GM13976 (cell line): ENCODE data around the gene INO80C.

Experiments used
- DNase-seq: peaks from one replicate; pipeline ENCODE4 v3.0.0; 2012; ENCODE audit warnings: low spot score
- in situ Hi-C: fragments of 300-500 bp; cut with MboI; formaldehyde crosslinking; loops from one replicate; pipeline ENCODE4 v1.12.0; 2022; ENCODE audit warnings: low sequenced_read_pairs, mixed read lengths, inconsistent platforms; ENCODE audit not compliant: unreplicated experiment
- TF ChIP-seq, protein P1 (sequence below): IDR thresholded peaks from 2 replicates; pipeline ENCODE4 v1.5.1; 2012; ENCODE audit warnings: borderline replicate concordance, mild to moderate bottlenecking; ENCODE audit not compliant: insufficient read depth; ENCODE audit errors: extremely low read depth, missing control alignments, control extremely low read depth

The INO80C gene

DNA sequence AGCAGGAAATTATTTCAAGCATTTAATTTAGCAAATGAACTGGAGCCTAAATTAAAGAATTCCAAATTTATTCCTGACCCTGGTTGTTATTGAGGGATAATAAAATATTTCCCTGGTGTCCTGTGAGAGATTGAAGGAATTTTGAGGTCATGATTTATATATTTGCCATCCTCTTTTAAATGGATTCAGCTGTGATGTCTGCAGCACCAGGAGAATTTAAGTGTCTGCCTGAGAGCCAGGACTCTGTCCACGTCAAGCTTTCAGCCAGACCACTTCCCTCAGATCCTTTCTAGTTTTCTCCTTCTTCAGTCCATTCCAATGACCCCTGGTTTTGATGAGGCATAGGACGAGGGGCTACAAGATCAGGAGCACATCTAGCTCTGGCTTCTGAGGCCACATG, 59.9 kb downstream of the INO80C start:
- in situ Hi-C loops = no loop called here
- TF ChIP-seq, protein P1, sequence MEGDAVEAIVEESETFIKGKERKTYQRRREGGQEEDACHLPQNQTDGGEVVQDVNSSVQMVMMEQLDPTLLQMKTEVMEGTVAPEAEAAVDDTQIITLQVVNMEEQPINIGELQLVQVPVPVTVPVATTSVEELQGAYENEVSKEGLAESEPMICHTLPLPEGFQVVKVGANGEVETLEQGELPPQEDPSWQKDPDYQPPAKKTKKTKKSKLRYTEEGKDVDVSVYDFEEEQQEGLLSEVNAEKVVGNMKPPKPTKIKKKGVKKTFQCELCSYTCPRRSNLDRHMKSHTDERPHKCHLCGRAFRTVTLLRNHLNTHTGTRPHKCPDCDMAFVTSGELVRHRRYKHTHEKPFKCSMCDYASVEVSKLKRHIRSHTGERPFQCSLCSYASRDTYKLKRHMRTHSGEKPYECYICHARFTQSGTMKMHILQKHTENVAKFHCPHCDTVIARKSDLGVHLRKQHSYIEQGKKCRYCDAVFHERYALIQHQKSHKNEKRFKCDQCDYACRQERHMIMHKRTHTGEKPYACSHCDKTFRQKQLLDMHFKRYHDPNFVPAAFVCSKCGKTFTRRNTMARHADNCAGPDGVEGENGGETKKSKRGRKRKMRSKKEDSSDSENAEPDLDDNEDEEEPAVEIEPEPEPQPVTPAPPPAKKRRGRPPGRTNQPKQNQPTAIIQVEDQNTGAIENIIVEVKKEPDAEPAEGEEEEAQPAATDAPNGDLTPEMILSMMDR = no peak
- no peak for DNase-seq

DNA sequence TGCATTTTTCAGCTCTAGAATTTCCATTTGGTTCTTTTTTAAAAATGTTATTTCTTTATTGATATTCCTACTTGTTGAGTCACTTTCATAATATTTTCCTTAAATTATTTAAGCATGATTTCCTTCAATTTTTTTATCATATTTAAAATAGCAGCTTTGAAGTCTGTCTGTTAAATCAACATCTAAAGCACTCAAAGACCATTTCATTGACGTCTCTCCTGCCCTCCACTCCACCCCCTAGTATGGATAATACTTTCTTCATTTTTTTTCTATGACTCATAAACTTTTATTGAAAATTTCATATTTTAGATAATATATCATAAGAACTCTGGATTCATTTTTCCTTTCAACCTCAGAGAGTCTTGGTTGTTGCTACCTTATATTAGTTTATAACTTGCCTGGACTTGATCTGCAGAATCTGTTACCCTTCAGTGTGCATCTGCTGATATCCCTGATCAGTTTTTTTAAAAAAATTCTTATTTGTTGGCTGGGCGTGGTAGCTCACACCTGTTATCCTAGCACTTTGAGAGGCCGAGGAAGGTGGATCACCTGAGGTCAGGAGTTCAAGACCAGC, 61.6 kb downstream of the INO80C start:
- in situ Hi-C loops = no loop called here
- DNase-seq = no peak
- TF ChIP-seq, protein P1 = no peak

DNA sequence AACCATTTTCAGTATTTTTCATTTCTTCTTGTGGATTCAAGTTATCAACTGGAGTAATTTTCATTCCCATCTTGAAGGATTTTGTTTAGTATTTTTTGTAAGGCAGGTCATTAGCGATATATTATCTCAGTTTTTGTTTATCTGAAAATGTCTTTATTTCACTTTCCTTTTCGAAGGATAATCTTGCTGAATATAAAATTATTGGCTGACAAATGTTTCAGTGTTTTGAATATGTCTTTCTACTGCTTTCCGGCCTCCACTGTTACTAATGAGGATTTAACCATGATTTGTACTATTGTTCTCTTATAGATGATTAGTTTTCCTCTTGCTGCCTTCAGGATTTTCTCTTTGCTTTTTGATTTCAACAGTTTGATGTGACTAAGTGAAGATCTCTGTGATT, 62.4 kb downstream of the INO80C start:
- DNase-seq = no peak
- in situ Hi-C loops = no loop called here
- TF ChIP-seq, protein P1 = no peak

DNA sequence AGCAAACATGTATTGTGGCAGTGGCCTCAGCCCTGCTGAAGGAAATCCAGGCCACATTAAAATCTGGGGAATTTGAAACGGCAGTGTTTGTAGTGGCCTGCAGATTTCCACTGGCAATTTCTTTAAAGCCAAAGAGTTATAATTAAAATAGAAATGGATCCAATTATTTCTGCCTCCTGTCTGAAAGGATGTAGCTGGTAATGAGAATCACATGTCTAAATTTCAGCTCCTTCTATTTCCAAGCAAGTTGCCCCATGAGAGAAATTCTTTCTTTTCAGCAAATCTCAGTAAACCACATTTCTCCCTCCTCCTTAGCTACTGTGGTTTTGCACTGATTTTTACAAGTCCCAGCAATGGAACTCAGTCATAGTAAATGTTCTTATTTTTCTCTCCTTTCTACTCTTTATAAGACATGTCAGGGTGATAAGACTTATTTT, 65.2 kb downstream of the INO80C start:
- in situ Hi-C loops = no loop called here
- DNase-seq = no peak
- TF ChIP-seq, protein P1 = no peak

DNA sequence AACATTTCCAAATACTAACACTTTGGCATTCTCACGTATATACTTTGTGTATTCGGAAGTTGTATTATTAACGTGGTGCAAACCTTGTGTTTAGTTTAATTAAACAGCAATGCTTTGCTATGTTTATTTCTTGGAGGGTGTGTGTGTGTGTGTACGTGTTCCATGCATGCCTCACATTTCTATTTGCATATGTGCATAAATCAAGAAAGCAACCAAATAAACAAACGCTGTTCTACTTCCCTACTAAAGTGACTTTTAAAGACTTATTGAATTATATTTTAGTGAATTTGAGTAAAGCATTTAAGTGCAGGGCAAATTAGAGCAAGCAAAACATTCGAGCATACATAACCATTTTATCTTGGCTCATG, 66.4 kb downstream of the INO80C start:
- in situ Hi-C loops = no loop called here
- DNase-seq = no peak
- TF ChIP-seq, protein P1 = no peak

DNA sequence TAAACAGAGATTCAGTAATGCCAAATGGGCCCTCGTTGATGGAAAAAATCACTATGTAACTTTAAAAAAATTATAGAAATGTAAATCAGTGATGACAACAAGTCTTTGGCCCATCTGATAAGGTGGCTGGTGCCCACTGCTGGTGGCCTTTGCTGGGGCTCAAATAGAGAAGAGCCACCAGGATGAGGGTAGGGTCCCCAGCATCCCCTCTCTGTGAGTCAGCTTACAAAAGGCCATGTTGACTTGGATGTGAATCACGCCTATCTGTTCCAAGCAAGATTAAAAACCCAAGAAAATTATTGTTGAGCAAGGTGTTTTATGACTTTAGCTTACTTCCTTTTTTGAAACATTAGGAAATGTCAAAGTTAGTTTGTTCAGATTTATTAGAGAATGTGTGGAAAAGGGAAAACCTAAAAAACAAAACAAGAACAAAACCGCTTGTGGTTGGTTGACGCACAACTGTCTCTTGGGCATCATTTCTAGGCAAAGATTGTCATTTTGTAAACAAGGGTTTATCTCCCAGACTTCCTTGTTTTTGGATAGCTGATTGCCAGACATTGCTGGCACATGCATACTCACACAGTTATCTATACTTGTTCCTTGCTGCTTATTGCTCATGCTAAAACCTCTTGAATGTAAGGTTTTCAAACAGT, 66.9 kb downstream of the INO80C start:
- TF ChIP-seq, protein P1 = no peak
- DNase-seq = no peak
- in situ Hi-C loops = no loop called here
